HG02885 (cell line): ENCODE results near the gene PKP1.

Experiments
- ATAC-seq: cut with Tn5 transposase; IDR thresholded peaks from one replicate; pipeline ENCODE4 v1.9.1; 2021; ENCODE audit warnings: mild to moderate bottlenecking; ENCODE audit not compliant: unreplicated experiment, poor library complexity

The PKP1 gene

DNA sequence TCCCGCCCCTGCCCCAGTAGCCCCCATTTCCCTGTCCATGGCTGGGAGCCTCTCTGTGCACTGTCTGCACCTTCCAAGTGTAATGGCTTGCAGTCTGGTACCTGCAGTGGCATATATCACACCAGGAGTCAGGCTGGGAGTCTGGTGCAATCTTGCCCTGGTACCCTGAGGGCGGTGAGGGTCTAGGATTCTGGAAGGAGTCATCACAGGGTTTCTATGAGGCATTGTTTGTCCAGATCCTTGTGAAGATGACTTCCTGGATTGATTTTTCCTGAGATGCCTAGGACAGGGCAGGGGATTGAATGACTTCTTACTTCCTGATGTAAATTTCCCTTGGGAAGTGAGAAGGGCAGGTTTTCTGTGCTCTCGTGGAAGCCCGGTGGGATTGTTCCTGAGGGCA is 5.9 kb upstream of the PKP1 start:
- ATAC-seq, result no peak

DNA sequence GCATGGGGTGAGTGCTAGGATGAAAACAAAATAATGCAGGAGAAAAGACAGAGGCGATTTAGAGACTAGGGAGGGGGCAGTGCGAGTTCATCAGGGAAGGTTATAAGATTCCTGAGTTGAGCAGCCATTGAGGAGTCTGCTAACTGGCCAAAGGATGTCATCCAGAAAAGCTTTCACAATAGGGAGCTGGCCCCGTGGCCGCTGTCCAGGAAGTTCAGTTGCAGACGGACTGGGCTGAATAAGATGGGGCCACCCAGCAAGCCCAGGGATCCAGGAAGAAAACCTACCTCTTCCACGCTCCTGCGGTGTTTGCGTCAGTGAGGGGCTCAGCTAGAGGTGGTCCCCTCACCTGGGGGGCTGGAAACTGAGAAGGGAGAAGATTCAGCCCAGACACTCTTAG is 4.0 kb upstream of the PKP1 start:
- no peak for ATAC-seq

- ATAC-seq, result no peak
Measured at GRCh38 chr1:201280884-201281283, 2.4 kb upstream of the PKP1 start.

DNA sequence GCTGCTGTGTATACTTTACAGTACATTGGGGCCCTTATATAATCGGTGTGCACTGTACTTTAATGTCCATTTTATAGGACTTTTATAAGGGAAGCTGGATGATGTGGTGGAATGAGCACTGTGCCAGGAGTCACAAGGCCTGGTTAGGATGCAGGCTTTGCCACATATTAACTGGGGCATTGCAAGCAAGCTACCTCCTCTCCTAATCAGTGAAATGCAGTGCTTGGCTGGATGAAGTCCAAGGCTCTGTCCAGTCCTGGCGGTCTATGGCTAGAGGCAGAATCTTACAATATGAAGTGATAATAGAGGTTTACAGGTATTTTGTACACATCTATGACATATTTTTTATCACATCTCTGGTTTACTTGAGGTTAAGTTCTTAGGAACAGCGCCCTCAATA is 1.7 kb upstream of the PKP1 start:
- ATAC-seq, result no peak

DNA sequence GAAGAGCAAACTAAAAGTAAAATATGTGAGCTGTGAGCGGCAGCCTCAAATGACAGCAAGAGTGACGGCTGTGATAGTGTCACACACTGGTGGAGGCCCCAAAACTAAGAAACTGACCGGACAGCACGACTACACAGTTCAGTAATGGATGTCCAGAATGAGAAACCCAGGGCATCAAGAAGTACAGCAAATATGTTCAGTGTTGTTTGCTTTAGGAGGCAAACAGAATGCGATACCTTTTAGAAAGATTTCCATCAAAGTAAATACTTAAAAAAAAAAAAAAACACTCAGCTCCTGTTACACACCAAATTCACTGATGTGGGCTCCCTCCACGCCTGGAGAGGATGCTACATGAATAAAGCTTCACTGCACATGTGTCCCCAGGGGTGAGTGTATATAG is 1.1 kb upstream of the PKP1 start:
- ATAC-seq, result no peak

DNA sequence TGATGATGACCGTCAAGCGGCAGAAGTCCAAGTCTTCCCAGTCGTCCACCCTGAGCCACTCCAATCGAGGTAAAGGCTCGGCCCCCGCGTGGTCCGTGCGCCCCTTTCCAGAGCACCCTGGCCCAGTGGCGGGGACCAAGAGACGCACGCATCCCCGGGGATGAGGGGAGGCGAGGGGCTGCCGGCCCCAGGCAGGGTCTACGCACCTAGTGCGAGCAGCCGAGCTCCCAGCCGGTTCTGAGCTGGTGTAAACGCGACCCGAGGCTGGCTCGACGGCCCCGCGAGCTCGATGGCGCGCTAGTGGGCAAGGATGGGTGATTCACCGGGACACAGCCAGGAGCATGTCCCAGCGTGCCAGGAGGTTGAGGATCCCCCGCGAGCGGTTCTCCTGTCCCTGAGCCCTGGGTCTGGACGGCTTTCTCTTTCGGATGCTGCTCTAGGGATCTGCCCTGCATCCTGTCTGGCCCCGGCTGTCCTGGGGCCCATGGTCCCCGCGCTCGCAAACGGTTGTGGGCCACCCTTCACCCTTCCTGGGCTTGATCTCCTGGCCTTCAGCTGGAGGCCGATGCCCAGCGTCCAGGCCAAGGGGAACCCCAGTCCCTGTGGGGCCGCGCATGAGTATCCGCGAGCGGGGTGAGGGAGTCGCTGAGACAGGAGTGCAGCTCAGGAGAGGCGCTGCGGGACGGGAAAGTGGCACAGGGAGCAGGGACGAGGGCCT is 689 bp downstream of the PKP1 start:
- ATAC-seq, result no peak

GRCh38 chr1:201284636-201285035 is 1.3 kb downstream of the PKP1 start:
- no peak for ATAC-seq

- ATAC-seq, result no peak
Measured at GRCh38 chr1:201285846-201286245, 2.5 kb downstream of the PKP1 start.

- ATAC-seq, result no peak
Measured at GRCh38 chr1:201286445-201286844, 3.1 kb downstream of the PKP1 start.

DNA sequence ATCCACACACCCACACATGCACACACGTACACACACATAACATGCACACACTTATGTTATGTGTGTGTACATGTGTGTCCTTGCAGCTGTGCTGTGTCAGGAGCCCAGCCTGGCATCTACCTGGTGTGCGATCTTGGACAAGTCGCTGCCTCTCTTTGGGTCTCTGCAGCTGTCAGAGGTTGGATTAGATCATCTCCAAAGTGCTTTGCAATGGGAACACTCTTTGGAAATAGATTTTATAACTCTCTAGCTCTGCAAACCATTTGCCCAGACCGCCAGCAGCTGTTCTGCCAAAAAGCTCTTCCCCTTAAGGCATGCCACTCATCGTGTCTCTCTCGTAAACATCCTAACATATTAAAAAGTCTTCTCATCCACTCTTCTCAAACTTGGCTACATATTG is 4.7 kb downstream of the PKP1 start:
- no peak for ATAC-seq

GRCh38 chr1:201288765-201289164 is 5.5 kb downstream of the PKP1 start:
- ATAC-seq, result no peak

DNA sequence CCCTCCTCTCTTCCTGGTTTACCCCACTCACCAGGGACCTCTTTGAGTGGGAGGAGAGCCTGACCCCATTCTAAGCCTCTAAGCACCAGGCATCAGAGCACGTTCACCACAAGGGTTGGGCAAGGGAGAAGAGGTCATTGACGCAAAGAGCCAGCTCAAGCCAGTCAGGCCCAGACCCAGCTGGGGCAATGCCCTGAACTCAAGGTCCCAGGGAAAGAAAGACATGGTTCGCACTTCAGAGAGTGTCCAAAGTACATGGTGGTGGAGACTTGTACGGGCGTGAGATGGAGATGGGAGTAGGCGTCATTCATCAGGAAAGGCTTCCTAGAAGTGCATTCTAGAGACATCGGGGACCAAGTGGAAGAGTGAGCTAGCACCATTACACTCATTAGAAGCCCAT is 7.2 kb downstream of the PKP1 start:
- no peak for ATAC-seq

GRCh38 chr1:201291916-201292315 is 8.6 kb downstream of the PKP1 start:
- ATAC-seq, result no peak

GRCh38 chr1:201294876-201295275 is 11.6 kb downstream of the PKP1 start:
- no peak for ATAC-seq

- ATAC-seq, result no peak
Measured at GRCh38 chr1:201295346-201295745, 12.0 kb downstream of the PKP1 start.

- no peak for ATAC-seq
Measured at GRCh38 chr1:201295861-201296260, 12.6 kb downstream of the PKP1 start.

DNA sequence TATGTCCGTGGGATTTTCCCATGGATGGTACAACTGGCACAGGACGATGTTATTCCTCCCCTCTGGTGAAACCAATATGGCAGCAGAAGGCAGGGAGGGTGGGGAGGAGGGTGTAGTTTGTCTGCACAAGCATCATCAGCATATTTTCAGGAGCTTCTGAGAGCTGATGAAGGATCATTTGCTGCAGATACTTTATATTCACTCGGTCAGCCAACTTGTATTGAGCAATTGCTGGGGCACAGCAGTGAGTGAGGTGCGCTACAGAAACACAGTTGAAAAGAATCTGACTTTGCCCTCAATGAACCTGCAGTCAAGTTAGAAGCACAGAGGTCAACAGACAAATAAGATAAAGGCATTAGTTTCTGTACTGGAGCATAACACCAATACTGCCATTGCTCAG is 13.0 kb downstream of the PKP1 start:
- no peak for ATAC-seq

DNA sequence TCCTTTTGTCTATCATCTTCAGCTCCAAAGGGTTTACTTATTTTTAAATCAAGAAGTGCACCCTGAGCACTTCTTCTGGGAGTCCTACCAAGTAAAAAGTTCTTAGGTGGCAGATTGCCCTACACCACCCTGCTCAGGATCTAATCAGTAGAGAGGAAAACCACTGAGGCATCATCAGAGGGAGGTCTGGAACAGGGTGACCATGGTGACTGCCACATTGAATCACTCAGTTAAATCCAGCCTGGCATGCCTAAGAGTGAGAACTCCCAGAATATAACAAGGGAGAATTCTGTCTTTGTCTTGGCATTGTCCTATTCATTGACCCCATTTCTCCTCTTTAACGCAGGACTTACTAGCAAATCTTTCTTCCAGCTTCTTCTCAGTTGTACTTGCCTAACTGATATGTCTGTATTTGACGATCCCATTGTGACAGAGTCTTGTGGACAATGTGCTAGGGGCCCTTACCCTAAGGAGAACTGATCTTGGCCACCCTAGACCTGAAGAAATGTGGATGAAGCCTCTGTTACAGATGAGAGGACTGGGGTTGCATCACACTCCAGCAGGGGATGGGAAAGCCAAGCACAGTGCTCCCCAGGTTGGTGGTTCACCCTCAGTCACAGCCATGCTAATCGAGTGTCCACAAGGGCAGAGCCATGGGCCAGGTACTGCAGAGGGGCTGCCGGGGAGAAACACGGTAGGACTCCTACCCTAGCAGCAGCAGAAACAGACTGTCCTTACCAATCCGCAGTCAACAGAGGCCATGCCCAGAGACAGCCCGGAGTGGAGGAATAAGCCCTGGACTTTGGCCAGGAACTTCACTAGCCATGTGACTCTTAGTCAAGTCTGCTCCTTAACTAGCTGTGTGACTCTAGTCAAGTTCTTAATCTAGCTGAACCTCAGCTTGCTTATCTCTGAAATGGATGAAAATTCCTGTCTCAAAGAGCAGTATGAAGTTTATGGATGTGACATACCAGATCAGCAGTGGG is 15.4 kb downstream of the PKP1 start:
- ATAC-seq, result no peak

GRCh38 chr1:201299968-201300367 is 16.7 kb downstream of the PKP1 start:
- no peak for ATAC-seq

DNA sequence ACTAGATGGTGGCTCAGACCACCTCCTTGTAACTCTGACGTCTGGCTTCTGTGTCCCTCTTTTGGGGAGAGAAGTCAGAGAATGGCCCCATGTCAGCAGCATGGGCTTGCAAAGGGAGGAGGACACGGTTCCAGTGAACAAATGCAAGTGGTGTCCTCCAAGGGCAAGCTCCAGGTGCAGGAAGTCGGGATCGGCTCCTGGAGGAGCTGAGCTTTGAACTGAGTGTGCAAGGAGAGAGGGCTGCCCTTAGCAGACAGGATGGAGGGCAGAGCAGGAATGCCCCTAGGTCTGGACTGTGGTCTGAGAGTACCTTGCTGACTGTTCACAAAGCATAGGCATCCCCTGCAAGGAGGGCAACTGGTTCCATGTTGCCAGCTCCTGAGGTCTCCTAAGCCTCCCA is 17.3 kb downstream of the PKP1 start:
- no peak for ATAC-seq
